ENCODE measurements around the gene CHIA. TPM values are rescaled to one million over a fixed set of nuclear protein-coding genes. Genes with fewer than 3 reads are reported as not detected.

Gene CHIA
- not detected for total RNA-seq (2021; ENCODE audit: unreplicated experiment)
- not detected in 2 replicates for polyA plus RNA-seq (2012)
- not detected for Bru-seq, nascent RNA
- not detected for BruChase-seq, experiment 1, labeled RNA remaining after a 6-hour chase
- not detected for BruChase-seq, experiment 2, labeled RNA remaining after a 2-hour chase
- long read RNA-seq, result 0 reads

GRCh38 chr1:111290630-111291029 is at the start of gene CHIA:
TSS of gene CHIA (plus strand) at chr1:111290851. CDS start at chr1:111310468, 19,617 bp downstream.
- H3K4me3 ChIP-seq (replicated peaks in 1 of 2; ENCODE audit: low read depth in 1 of 2, low read length in 2 of 2), result no peak within 1 kb of the TSS
- intact Hi-C loops (cut with micrococcal nuclease), result no loop called here
- CTCF ChIA-PET, result no interaction called here
- no peak within 1 kb of the TSS for H3K4me2 ChIP-seq (ENCODE audit: low read length)
- no TSS peak for BruUV-seq (replicated peaks)
- ATAC-seq (no peak), DNase-seq (ENCODE audit: low read depth, low spot score) (no peak)
- TF ChIP-seq ELF1 (IDR thresholded peaks at IDR 0.05; ENCODE audit: borderline replicate concordance, low read depth) (no peak), ZFX (IDR thresholded peaks at IDR 0.05) (no peak), SIN3A (IDR thresholded peaks at IDR 0.05; ENCODE audit: low read depth) (no peak), RAD21 (IDR thresholded peaks at IDR 0.05; ENCODE audit: low read depth) (no peak), YY1 (IDR thresholded peaks at IDR 0.05; ENCODE audit: extremely low read depth, insufficient replicate concordance, low read depth, low read length) (no peak), EZH2 (IDR thresholded peaks at IDR 0.05) (no peak), CEBPB (IDR thresholded peaks at IDR 0.05; ENCODE audit: low read depth) (no peak), ATF3 (IDR thresholded peaks at IDR 0.05) (no peak), EZH2phosphoT487 (IDR thresholded peaks at IDR 0.05; ENCODE audit: borderline replicate concordance) (no peak), REST (IDR thresholded peaks at IDR 0.05; ENCODE audit: low read depth) (no peak), CBX3 (IDR thresholded peaks at IDR 0.05; ENCODE audit: low read depth) (no peak)
- no peak within 1 kb of the TSS for H3K9ac ChIP-seq (ENCODE audit: low read length)
- H2AFZ ChIP-seq (ENCODE audit: low read depth, low read length, poor library complexity, severe bottlenecking), result no peak within 1 kb of the TSS
- H3K79me2 ChIP-seq (ENCODE audit: insufficient read depth, low read length), result no peaks in the 10 kb centered on the region
- H3K36me3 ChIP-seq (ENCODE audit: control insufficient read depth in 1 of 2, insufficient read depth in 2 of 2, low read length in 2 of 2), result no peaks in the 10 kb centered on the region
- no peak within 1 kb of the TSS for H3K27ac ChIP-seq (ENCODE audit: low read depth, low read length)
- H3K9me3 ChIP-seq (ENCODE audit: control insufficient read depth in 1 of 2, insufficient read depth in 1 of 2, low read depth in 1 of 2, low read length in 2 of 2), result no peaks in the 10 kb centered on the region
- POLR2A ChIA-PET, result no interaction called here
- H3K4me1 ChIP-seq (ENCODE audit: control insufficient read depth in 1 of 2, insufficient read depth in 2 of 2, low read length in 2 of 2), result no peaks in the 10 kb centered on the region
- no peaks in the 10 kb centered on the region for H3K9me2 ChIP-seq (ENCODE audit: insufficient read depth)
- peaks cover 14% of the 10 kb centered on the region; the same call in 1 of the 2 replicates for H3K27me3 ChIP-seq (ENCODE audit: insufficient read depth, low read length)
- H4K20me1 ChIP-seq (ENCODE audit: insufficient read depth), result no peaks in the 10 kb centered on the region
- RAD21 ChIA-PET (ENCODE audit: low non-redundant PET in 1 of 2, low total read pairs in 2 of 2, uncharacterized antibody in 2 of 2, unreplicated experiment in 2 of 2), result no interaction called here

Measured in HCT116 (cell line).